Activated CD4-positive, CD25-positive, alpha-beta regulatory T cell treated with anti-CD3 and anti-CD28 coated beads, Interleukin-2, amount 50 U/mL, for 72 hours (primary cell): ENCODE data around the gene CDKAL1.
"Not testable (repeated sequence)": the region's sequence is repeated elsewhere in the genome, so short reads cannot be mapped to it uniquely, and the experiment has no call there.

Experiments
- DNase-seq: peaks from one replicate; pipeline ENCODE4 v3.0.0; 2021

Gene CDKAL1

DNA sequence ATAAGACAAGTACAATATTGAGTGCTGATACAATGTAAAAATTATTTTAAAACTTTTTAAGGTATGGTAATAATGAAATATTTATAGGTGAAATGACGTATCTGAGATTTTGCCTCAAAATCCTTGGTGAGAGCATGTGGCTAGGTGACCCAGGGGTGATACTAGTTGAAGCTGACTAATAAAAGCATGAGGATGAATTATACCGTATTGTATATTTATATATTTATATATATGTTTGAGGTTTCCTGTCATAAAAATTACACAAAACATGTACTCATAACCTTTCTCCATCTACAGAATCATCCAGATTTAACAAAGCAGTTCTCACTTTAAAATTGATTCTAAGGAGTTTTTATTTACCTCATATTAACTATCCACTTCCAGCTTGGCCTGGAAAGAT, 358.1 kb downstream of the CDKAL1 start:
- no peak for DNase-seq

DNA sequence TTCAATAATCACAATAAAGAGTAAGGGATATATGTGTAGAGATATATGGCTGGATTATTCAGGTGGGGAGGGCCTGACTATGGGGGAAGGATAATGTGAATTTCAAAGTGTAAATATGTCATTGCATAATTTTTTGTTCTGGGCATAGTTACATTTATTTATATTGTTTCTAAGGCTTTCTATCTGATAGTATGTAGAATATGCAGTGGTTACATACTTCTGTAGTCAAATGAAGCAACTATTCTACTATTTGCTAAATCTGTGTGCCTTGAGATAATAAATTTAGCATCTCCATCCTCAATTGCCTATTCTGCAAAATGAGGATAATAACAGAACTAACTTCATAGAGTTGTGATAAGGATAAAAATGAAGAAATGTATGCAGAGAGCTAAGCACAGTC, 359.2 kb downstream of the CDKAL1 start:
- DNase-seq: no peak

DNA sequence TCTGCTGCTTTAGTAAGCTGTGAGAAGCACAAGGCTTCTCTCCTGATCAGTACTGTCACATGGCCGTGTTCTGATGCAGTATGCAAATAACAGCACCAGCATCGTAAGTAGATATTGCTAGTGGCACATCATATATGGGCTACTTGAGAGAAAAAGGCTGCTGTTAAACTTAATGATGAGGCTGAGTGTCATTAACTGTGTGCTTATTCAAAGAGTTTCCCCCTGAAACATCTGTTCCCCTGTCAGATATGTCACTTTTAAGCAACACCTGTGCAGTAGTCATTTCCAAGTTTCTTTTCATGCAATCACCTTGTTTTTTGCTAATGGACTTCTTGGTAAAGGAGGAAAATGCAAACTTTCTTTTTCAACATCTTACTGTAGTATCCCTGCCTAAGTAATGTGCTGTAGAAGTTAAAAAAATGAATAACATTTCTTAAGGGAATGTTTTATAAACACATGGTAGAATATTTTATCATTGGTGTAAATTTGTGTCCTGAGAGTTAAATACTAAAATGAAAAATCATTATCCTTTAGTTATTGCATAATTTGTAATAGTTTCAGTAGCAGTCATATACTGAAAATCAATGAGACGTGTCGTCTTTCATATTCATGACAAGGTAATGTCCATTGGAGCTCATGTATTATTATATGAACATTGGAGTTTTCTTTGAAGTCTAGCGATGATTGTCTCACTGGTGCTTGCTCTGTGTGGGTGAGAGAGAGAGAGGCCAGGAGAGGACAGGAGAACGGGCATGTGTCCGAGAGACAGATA, 366.3 kb downstream of the CDKAL1 start:
- DNase-seq: no peak

DNA sequence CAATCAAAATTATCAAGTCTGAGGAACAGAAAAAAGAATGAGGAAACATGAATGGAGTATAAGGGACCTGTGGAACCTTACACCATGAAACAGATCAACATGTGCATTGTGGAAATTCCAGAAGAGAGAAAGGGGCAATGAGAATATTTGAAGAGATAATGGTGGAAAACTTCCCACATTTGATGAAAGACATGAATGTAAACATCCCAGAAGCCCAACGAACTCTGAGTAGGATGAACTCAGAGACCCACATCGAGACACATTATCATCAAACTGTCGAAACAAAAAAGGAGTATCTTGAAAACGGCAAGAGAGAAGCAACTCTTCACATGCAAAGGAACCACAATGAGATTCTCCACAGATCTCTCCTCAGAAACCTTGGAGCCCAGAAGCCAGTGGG, 371.1 kb downstream of the CDKAL1 start:
- DNase-seq: no peak

DNA sequence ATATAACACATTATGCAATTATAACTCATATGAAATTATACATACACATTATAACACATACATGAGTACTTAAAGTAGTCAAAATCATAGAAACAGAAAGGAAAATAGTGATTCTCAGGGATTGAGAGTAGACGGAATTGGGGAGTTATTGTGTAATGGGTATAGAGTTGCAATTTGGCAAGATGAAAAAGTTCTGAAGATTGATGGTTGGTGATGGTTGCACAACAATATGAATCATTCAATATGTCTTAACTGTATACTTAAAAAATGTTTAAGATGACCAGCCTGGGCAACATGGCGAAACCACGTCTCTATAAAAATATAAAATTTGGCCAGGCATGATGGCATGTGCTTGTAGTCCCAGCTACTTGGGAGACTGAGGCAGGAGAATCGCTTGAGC, 372.7 kb downstream of the CDKAL1 start:
- no peak for DNase-seq

DNA sequence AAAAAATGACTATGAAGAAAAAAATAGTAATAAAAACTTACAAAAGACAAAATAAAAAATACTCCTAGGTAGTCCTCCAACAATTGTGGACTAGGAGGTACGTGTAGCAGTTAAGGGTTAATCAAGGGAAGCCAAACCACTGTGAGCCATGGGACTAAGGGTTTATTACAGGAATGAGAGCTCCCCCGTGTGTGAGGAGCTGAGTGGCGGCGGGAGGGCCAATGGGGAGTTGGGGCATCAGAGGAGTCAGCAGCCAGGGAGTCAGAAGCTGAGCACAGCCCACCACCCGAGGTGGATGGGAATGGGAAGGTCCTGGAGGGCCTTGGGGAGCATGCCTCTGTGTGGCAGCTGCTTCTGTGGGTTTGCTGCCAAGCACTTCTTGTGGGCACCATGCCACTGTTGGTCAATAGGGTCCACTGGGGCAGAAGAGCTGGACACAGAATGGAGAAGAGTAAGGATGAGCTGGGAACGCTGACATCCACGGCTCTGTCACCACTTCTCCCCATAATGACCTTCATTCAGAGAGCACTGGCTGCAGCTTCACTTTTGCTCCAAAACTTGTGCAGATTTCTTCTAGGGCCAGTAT, 373.3 kb downstream of the CDKAL1 start:
- no peak for DNase-seq

DNA sequence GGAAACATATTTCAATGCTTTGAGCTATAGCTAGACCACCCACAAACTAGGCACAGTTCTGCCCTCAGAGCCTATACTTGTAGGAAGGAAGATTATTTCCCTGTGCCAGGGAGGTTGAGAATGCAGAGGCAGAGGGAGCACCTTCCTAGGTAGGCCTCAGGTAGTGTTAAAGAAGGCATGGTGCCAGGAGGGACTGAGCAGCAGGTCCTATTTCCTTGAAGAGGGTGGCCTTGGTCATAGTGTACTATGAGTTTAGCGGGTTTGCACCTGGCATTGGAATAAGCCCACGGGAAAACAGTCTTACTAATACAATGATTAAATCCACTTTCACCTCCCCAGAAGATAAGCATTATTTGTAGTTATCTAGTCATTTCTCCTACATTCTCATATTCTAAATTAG, 375.4 kb downstream of the CDKAL1 start:
- no peak for DNase-seq

DNA sequence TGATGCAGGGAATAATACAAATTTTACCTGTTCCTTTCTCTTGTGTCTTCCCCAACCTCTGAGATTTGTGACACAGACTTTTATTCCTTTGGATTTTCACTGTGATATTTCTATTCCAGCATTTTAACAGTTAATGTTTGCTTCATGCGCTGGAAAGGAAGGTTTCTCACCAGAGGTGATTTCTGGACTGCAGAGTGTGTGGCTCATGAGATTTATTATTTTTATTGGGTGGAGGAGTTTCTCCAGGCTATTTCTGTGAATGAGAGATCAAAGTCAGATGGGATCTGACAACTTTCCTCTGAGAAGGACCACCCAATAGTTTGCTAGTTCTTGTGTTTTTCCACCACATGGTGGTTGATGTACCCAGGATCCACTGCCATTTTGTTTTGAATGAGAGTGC, 377.5 kb downstream of the CDKAL1 start:
- DNase-seq: no peak

DNA sequence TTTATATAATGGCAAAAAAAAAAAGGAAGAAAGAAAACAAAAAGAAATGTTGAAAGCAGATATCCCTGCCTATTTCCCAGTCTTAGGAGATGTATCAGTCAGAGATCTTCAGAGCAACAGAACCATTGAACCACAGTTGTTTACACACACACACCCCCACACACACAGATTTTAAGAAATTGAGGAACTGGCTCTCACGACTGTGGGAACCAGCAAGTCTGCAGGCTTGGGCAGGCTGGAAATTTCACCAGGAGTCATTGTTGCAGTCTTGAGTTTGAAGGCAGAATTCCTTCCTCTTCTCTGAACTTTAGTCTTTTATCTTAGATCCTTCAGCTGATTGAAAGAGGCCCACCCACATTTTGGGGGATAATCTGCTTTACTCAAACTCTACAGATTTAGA, 380.9 kb downstream of the CDKAL1 start:
- DNase-seq: no peak

DNA sequence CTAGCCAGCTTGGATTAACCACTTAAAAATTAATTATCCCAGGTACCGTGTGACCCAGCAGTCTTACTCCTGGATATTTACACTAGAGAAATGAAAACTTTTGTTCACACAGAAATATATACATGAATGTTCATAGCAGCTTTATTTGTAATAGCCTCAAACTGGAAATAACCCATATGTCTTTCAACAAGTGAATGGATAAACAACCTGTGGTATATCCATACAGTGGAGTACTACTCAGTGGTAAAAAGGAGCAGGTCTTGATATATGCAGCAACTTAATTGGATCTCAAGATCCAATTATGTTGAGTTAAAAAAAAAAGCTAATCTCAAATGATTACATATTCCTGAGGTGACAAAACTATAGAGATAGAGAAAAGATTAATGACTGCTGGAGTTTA, 381.4 kb downstream of the CDKAL1 start:
- no peak for DNase-seq

DNA sequence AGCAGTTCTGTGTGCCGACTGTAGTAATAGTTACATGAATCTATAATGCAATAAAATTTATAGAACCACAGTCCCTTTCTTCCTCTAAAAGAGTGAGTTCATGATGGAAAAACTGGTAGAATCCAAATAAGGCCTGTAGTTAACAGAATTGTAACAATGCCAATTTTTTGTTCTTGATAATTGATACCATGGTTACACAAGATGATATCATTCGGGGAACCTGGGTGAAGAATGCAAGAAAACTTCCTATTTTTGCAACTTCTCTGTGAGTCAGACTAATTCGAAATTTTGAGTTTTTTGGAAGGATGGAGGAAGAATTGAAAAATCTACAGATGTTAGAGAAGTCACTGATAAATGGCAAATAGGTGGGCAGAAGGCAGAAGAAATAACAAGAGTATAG, 381.8 kb downstream of the CDKAL1 start:
- DNase-seq: no peak

DNA sequence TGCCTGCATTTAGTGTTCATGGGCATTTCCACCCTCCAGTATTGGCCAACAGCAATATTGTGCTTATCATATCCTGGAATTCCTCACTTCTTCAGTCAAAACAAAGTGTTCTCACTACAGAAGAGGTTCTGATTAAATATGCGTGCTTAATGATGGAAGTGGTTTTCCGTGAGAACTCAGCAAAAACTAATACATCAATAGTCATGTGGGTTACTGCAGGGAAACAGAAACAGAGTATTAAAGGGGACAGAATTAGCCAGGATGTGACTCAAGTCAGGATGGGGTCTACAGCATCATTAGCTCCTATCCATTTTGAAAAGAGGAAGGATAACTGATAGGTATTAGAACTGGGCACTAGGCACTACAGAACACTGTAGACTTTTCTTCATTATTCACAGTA, 384.6 kb downstream of the CDKAL1 start:
- no peak for DNase-seq

DNA sequence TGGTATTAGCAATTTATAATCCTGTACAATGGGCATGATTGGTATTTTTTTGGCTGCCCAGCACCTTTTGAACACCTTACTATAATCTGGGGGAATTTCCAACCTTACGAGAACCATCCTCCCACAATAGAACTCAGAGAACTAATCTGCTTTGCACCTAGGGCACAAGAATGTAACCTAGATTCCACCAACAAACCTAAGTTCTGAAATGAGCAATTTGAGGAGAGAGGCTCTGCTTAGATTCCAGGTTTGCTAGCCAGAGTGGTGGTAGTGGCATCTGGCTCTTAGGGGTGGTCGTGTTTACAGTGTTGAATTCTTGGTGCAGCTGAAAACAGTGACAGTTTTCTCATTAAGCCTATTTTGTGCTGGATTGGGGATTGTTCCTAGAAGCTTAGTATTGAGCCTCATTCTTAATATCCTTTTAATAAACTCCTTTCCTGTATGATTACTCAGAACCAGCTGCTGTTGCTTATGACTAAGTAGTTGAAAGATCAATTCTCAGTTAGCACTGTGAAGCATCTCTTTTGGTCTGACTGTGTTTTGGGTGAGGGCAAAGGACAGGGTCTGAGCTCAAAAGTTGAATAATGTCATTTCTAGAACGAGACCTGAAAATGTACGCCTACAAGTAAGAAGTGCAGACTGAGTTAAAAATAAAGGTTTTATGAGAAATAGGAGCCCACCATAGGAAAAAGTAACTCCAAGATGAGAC, 385.6 kb downstream of the CDKAL1 start:
- DNase-seq: no peak

DNA sequence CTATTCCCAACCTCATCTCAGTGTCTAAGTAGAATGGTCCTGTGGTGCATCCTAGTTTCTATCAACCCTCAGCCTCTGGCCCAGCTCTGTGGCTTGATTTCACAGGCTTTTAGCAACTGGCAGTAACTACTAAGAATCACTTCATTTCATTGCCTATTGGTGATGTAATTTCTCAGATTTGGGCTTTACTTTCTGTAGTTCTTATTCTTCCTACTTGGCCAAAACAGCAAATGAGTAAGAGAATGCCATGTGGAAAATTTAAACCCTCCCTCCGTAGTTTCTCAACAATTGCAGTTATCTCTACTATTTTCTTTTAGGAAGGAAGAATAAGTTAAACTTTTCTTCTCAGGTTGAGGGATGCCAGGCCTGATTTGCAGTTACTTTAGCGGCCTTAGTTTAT, 387.3 kb downstream of the CDKAL1 start:
- DNase-seq: no peak

DNA sequence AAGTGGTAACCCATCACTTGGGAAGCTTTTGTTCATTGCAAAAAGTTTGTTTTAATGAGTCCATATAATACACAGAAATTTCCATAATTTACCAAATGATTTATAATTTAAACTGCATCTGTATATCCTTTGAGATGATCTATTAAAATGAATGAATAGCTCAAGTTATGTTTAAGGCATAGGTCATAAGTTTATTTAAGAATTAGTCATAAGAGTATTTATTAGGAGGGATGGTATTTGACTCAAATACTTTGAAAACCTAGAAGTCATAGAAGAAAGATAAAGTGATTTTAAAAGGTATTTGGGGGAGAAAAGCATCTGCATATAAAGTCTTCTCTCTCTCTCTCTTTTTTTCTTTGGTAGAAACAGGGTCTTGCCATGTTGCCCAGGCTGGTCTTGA, 388.5 kb downstream of the CDKAL1 start:
- DNase-seq: no peak

DNA sequence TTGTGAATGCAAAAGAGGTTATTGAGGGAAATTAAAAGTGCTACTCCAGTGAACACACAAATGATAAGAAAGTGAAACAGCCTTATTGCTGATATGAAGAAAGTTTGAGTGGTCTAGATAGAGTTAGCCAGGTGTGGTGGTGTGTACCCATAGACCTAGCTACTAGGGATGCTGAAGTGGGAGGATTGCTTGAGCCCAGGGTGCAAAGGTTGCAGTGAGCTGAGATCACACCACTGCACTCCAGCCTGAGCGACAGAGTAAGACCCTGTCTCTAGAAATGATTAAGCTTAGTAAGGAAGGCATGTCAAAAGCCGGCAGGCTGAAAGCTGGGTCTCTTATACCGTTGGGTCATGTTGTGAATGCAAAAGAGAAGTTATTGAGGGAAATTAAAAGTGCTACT, 389.8 kb downstream of the CDKAL1 start:
- DNase-seq: not testable (repeated sequence)

DNA sequence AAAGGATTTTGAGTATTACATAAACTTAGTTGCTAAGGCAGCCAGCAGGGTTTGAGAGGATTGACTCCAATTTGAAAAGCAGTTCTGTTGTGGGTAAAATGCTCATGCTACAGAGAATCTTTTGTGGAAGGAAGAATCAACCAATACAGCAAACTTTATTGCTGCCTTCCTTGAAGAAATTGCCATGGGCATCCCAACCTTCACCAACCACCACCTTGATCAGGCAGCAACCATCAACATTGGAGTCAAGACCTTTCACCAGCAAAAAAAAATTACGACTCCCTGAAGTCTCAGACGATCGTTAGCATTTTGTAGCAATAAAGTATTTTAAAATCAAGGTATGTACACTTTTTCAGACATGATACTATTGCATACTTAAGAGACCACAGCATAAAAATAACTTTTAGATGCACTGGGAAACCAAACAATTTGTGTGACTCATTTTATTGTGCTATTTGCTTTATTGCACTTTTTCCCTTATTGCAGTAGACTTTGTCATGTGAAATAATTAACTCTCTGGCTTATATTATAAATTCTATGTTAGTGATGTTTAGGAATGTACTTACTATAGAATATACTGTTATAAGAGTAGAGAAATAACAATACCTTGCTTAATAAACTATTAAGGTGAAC, 390.8 kb downstream of the CDKAL1 start:
- DNase-seq: no peak

DNA sequence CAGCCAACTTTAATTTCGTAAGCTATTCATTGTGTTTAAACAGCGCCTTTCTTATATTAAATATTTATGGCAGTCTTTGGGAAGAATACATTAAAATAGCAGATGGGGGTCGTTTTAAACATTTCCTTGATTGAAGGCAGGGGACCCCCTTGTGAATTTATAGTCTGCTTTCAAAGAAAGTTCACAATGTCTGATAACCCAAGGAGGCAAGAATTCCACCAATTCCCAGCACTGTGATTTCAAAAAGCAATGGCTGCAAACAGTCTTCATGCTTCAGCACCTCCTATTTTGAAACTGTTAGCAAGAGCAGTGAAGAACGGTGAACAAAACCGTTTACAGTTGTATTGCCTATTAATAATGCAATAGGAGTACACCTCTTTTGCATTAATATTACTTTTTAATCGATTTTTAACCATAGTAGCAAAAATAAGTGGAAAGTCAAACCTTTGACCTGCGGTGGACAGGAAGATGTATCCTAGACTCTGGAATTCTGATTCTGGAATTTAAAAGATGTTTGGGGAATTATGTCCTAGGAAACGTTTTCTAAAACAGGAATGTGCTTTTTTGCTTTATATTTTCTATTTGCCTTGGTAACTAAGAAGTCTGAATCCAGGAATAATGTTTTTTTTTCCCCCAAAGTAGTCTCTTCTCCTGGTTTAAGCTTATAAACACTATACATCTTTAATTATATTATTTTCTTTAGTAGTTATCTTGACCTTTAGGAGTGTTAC, 393.0 kb downstream of the CDKAL1 start:
- DNase-seq: no peak

DNA sequence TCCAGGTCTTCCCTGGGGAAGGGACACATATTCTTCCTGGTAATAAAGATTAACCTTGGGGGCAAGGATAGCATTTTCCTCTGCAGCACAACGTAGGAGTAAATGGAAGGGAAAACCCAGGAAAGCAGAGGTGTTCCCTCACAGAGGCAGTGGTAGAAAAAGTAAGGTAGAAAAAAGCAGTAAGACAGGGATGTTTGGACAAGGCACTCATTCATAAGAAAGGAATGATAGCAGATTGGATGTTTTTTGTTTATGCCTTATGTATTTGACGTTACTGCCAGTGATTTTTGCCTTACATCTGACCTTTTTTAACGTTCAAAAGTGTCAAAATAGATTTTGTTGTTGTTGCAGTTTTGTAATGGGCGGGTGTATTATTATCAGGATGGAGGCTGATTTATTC, 395.0 kb downstream of the CDKAL1 start:
- no peak for DNase-seq

DNA sequence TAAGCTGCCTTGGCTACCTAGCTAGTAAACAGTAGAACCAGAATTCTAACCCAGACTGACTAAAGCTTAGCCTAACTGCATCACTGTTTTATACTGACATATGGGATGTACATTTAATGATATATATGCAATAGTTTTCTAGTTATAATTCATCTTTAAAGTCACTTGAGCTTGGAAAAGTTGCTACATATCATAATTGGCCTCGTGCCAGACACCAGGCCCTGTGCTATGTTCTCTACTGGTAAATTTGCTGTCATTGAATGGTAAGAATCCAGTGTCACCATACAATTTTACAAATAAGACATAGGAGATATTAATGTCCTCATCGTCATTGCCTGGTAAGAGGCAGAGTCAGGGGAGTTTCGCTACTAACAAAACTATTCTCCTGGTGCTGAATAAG, 396.8 kb downstream of the CDKAL1 start:
- DNase-seq: no peak

DNA sequence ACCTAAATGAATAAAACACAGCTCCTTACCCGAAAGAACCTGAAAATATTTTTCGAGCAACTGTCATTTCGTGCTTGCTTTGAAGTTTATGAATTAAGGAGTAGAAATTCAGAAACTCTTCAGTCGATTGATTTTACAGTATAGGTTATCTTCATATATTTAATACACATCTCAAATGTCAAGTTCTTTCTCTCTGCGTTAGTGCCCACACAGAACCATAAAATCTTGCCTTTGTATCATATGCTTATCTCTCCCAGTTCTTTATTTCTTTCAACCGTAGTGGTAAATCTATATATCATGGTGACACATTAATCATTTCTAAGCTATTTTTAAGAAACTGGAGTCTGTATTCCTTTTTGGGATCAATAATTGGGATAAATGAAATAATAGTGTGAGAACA, 397.5 kb downstream of the CDKAL1 start:
- no peak for DNase-seq

DNA sequence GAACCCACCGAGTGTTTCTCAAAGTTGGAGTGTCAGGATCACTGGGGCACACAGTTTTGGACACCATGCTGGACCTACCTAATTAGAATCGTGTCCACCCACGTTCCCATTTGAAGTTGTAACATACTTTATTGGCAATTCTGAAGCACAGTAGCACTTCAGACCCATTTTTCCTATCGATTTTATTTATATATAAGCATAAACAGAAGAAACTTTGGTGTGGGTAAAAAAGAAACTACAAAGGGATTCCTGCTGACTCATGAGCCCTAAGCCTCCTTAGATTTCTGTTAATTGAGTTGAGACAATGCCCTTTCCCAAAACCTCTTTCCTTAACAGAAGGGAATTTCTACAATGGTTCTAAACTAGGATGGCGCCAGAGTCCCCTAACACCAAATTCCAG, 398.0 kb downstream of the CDKAL1 start:
- DNase-seq: no peak
